ENCODE data around the gene WSCD1. TPM values are rescaled to one million over a fixed set of nuclear protein-coding genes. Genes with fewer than 3 reads are reported as not detected.

The WSCD1 gene
- total RNA-seq, 4 donors from 2014 or later: 0.21 to 5.7 (median 1.6) TPM

DNA sequence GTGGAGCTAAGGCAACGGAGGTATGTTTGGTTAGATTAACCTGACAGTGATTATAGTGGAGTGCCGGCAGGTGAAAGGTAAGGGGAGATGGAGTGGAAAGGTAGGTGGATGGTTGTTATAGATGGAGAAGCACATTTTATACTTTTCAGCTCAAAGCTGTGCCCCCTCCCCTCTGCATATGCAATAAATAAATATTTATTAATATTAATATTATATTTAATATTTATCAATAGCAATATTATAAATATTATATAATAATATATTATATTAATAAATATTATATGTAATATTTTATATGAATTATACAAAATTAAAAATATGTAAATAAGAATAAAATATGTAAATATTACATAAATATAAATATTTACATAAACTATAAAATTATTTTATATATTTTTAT, 70.0 kb downstream of the WSCD1 start:
- TF ChIP-seq EP300 (IDR thresholded peaks at IDR 0.05) (no peak), POLR2A (IDR thresholded peaks at IDR 0.05) (no peak)
- TF ChIP-seq, protein P1, sequence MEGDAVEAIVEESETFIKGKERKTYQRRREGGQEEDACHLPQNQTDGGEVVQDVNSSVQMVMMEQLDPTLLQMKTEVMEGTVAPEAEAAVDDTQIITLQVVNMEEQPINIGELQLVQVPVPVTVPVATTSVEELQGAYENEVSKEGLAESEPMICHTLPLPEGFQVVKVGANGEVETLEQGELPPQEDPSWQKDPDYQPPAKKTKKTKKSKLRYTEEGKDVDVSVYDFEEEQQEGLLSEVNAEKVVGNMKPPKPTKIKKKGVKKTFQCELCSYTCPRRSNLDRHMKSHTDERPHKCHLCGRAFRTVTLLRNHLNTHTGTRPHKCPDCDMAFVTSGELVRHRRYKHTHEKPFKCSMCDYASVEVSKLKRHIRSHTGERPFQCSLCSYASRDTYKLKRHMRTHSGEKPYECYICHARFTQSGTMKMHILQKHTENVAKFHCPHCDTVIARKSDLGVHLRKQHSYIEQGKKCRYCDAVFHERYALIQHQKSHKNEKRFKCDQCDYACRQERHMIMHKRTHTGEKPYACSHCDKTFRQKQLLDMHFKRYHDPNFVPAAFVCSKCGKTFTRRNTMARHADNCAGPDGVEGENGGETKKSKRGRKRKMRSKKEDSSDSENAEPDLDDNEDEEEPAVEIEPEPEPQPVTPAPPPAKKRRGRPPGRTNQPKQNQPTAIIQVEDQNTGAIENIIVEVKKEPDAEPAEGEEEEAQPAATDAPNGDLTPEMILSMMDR (IDR thresholded peaks at IDR 0.05): no peak
- no peak overlapping the region for H3K4me3 ChIP-seq

DNA sequence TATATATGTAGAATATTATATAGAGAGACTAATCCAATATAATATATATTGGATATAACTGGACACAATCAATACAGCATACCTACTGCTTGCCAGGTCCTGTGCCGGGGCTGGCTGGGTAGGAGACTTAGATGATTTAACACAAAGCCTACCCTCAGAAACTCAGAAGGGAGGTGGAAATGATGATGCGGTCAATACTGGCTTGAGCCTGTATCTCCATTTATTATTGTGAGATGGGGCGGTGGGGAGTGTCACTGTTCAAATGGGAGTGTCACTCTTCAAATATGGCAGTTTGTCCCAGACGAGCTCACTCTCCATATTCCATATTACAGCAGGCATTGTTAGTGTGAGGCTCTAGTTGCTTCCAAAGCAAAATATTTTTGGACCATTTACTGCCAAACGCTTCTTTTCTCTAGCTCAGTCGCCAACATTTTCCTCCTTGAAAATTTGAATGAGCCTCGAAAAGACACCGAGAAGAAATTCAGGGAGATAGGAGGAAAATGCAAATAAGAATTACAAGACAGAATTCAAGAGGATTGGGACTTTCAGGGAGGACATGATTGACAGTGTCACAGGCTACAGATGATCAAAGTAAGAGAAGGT, 70.7 kb downstream of the WSCD1 start:
- TF ChIP-seq, protein P1 (IDR thresholded peaks at IDR 0.05): no peak
- no peak for TF ChIP-seq POLR2A (IDR thresholded peaks at IDR 0.05)
- no peak for DNase-seq (ENCODE audit: low spot score in 2 of 2)
- no peak overlapping the region for H3K4me3 ChIP-seq
- H3K27ac ChIP-seq: no peak overlapping the region
- WGBS, 2 donors: 75 to 80% methylated on average over 8 of the region's 8 CpGs
- no peaks in the 10 kb centered on the region for H3K36me3 ChIP-seq
- no peaks in the 10 kb centered on the region for H3K27me3 ChIP-seq
- H3K4me1 ChIP-seq: no peaks in the 10 kb centered on the region
- H3K9me3 ChIP-seq: peaks cover 0 to 10% (median 0%) of the 10 kb centered on the region in 4 donors

More for the DNA sequence above, 70.0 kb downstream of the WSCD1 start:
- H3K27ac ChIP-seq: no peak overlapping the region
- H3K4me1 ChIP-seq: no peaks in the 10 kb centered on the region
- H3K9me3 ChIP-seq: peaks cover 0 to 6% (median 0%) of the 10 kb centered on the region in 4 donors
- no peaks in the 10 kb centered on the region for H3K27me3 ChIP-seq
- DNase-seq (ENCODE audit: low spot score in 2 of 2): no peak
- WGBS, 2 donors: 86 to 91% methylated on average over 2 of the region's 2 CpGs
- H3K36me3 ChIP-seq: no peaks in the 10 kb centered on the region

DNA sequence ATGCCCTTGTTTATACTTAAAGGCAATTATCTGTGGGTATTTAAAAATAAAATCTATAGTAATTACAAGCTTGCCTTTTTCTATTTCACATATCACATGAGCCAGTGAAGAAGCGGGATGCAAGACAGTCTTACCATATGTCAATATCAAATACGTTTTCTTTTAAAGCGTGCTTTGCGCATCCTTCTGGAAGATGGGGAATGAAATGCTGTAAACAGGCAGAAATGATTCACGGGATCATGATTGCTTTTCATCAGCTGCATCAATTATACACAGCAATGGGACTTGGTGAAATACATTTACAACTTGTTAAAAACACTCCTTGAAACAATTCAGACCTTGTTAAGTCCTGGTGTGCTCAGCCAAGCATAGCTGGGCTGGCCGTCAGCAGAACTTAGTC, 72.5 kb downstream of the WSCD1 start:
- 64 to 65% methylated on average over 6 of the region's 6 CpGs for WGBS, 2 donors
- TF ChIP-seq POLR2A (IDR thresholded peaks at IDR 0.05) (no peak), EP300 (IDR thresholded peaks at IDR 0.05) (no peak)
- TF ChIP-seq, protein P1 (IDR thresholded peaks at IDR 0.05): no peak
- no peaks in the 10 kb centered on the region for H3K27me3 ChIP-seq
- H3K9me3 ChIP-seq: peaks cover 0 to 24% (median 0%) of the 10 kb centered on the region in 4 donors
- no peak overlapping the region for H3K4me3 ChIP-seq
- no peaks in the 10 kb centered on the region for H3K4me1 ChIP-seq
- DNase-seq (ENCODE audit: low spot score in 2 of 2): no peak
- no peaks in the 10 kb centered on the region for H3K36me3 ChIP-seq
- H3K27ac ChIP-seq: no peak overlapping the region

DNA sequence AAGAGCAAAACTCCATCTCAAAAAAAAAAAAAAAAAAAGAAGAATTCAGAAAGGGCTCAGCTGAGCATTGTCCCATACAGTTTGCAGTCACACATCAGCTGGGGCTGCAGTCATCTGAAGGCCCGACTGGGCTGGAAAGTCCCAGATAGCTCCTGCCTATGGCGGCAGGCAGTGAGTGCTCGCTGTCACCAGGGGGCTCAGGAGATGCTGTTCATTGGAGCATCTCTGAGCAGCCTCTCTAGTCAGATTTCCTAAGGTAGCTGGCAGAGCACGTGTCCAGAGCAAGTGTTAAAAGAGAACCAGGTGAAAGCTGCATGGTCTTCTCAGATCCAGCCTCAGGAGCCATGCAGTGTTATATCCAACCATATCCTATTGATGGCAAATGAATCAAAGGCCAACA, 75.8 kb downstream of the WSCD1 start:
- no peak for TF ChIP-seq EP300 (IDR thresholded peaks at IDR 0.05)
- TF ChIP-seq POLR2A (IDR thresholded peaks at IDR 0.05): no peak
- TF ChIP-seq, protein P1 (IDR thresholded peaks at IDR 0.05): no peak
- H3K9me3 ChIP-seq: peaks cover 0 to 24% (median 0%) of the 10 kb centered on the region in 4 donors
- DNase-seq (ENCODE audit: low spot score in 2 of 2): no peak
- no peaks in the 10 kb centered on the region for H3K36me3 ChIP-seq
- H3K4me1 ChIP-seq: no peaks in the 10 kb centered on the region
- 85 to 95% methylated on average over 4 of the region's 4 CpGs for WGBS, 2 donors
- no peaks in the 10 kb centered on the region for H3K27me3 ChIP-seq
- no peak overlapping the region for H3K4me3 ChIP-seq
- H3K27ac ChIP-seq: no peak overlapping the region

DNA sequence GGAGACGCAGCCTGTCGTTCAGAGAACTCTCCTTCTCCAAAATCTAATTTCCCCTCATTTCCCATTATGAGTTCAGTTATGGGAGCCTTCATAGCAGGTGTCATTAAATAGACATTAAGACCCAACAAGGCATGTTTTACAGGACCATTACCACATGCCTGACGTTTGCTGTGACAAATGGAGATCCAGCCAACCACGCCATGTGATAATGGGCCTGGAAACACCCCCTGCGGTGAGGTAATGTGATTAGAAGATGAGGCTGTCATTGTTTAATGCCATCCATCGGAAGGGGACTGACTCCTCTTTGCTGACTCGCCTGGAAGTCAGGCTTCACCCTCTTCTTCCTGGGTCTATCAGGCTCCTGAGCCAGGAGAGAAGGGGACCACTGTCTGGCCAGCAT, 76.9 kb downstream of the WSCD1 start:
- no peaks in the 10 kb centered on the region for H3K4me1 ChIP-seq
- H3K4me3 ChIP-seq: no peak overlapping the region
- H3K9me3 ChIP-seq: peaks cover 0 to 24% (median 0%) of the 10 kb centered on the region in 4 donors
- TF ChIP-seq EP300 (IDR thresholded peaks at IDR 0.05): no peak
- no peak for TF ChIP-seq POLR2A (IDR thresholded peaks at IDR 0.05)
- TF ChIP-seq, protein P1 (IDR thresholded peaks at IDR 0.05): no peak
- no peaks in the 10 kb centered on the region for H3K27me3 ChIP-seq
- no peaks in the 10 kb centered on the region for H3K36me3 ChIP-seq
- DNase-seq (ENCODE audit: low spot score in 2 of 2): no peak
- WGBS, 2 donors: 55 to 73% methylated on average over 7 of the region's 7 CpGs
- no peak overlapping the region for H3K27ac ChIP-seq
